ENCODE data around the gene EEF1A2.

Gene EEF1A2

DNA sequence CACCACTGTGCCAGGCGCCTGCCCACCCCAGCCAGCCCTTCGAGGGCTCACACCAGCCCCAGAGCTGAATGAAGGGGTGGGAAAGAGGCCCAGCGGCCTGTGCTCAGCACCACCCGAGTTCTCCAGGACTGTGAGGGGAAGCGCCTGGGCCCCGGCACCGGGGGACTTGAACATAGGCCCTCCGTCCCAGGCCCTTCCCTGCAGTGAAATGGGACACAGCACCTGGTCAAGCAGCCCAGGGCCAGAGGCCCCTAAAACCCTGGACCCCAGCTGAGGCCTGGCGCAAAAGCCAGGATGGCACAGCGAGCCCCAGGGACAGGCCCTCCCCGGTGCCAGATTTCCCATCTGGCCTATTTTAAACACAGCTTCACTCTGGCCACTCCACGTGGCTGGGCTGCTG is 30.5 kb downstream of the EEF1A2 start:
- DNase-seq (ENCODE audit: low read depth) = no peak

DNA sequence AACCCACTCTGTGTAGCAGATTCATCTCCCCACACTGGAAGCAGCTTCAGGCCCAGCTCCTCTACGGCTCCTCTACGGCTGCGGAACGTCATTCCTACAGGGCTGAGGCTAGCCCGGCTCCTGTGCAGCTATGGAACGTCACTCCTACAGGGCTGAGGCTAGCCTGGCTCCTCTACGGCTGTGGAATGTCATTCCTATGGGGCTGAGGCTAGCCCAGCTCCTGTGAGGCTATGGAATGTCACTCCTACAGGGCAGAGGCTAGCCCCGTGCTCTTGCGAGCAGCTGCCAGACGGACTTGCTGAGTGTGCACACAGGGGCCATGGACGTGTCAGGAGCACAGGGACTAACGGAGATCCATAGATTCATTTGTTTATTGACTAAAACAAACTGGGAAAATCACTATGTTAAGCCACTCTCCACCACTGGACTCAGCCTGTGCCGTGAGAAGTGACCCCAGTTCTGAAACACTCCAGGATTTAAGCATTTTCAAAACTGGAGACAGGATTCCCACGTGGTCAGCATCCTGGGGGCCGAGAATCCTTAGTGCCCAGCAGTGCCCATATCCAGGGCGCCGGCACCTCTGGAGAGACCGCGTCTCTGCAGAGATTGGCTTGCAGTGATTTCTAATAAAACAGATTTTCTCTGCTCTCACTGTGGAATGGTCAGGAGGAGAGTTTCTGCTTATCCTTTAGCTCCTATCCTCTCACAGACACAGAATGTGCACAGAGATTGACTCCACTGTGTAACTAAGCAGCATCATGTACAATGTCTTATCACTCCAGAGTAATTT is 31.4 kb downstream of the EEF1A2 start:
- DNase-seq (ENCODE audit: low read depth) = no peak

DNA sequence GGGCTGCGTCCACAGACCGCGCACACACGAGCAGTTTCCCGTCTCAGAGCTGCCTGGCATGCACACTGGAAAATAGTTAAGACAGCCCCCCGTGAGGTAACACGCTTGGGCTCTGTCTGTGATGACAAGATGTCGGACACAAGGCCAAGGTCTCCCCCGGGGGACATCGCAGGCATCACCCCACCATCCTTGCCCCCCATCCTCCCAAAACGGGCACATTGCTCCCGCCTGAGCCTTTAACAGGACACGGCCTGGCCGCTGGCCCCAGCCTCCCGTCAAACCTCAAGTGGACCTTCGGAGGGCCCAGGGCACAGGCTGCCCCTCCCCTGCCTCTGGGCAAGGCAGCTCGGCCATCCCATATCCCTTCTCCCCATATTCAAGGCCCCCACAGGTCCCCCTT is 32.0 kb downstream of the EEF1A2 start:
- DNase-seq (ENCODE audit: low read depth) = no peak

DNA sequence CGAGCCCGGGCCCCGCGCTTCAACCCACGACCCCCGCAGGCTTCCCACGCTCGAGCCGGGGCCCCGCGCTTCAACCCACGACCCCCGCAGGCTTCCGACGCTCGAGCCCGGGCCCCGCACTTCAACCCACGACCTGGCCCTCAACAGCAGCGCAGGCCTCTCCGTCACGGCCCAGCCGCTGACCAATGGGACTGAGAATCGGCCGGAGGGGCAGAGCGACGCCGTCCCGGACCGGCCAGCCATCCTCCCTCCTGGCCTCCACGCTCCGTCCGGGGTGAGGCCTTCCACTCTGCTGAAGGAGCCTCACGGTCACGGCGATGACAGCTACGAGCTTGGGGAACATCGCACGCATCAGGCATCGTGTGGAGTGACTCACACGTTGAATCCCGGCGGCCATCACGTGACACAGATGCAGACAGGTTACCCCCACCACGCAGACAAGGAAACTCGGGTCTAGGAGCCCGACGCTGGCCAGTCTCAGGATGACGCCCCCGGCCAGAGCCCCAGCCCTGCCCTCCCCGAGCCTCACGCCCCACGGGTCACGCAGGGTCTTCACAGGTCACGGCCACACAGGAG is 32.5 kb downstream of the EEF1A2 start:
- no peak for DNase-seq (ENCODE audit: low read depth)

DNA sequence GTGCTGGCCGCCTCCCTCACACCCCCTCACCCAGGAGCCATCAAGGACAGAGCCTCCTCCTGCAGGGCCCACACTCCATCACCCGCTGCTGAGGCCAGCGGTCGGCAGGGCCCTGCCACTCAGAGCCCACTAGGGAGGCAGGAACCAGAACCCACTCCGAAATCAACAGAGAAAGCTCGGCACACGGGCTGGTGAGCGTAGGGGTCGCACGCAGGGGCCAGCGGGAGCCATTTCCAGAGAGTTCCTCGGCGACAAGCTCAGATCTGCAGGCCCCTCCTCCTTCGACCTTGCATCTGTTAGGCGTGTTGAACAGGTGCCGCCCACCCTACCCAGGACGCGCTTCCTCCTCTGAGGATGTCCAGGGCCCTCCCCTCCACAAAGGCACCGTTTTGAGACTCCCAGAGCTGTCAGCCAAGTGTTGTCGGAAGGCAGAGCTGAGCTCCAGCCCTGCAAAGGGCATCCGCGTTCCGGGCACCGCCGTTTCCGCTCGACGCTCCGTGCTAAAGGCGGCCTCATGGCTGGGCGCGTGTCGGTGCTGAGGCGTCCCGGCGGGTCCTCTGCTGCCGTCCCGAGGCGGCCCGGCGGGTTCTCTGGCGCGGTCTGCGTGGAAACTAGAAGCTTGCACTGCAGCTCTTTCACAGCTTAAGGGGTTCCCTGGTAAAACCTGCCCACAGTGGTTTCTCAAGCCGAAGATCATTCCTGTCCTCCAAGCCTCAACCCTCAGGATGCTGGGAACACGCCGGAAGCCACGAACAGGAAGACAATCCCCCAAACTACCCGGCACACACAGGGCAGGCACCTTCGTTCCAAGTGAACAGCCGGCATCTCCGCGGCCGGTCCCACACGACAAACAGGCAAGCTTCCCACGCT is 33.3 kb downstream of the EEF1A2 start:
- DNase-seq (ENCODE audit: low read depth) = no peak

DNA sequence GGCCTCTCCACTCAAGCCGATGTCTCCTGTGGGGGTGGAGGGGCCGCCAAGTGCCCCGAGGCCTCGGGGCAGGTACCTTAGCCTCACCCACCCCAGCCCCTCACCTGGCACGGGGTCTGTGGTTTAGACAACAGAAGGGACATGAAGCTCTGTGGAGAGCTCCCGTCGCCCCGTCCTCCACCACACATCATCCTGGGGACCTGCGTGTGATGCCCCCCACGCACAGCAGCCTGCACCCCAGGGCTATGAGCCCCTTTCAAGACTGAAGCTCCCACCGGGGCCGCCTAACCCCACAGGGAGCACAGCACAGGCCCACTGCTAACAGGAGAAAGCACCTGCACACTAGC is 34.6 kb downstream of the EEF1A2 start:
- DNase-seq (ENCODE audit: low read depth) = no peak

DNA sequence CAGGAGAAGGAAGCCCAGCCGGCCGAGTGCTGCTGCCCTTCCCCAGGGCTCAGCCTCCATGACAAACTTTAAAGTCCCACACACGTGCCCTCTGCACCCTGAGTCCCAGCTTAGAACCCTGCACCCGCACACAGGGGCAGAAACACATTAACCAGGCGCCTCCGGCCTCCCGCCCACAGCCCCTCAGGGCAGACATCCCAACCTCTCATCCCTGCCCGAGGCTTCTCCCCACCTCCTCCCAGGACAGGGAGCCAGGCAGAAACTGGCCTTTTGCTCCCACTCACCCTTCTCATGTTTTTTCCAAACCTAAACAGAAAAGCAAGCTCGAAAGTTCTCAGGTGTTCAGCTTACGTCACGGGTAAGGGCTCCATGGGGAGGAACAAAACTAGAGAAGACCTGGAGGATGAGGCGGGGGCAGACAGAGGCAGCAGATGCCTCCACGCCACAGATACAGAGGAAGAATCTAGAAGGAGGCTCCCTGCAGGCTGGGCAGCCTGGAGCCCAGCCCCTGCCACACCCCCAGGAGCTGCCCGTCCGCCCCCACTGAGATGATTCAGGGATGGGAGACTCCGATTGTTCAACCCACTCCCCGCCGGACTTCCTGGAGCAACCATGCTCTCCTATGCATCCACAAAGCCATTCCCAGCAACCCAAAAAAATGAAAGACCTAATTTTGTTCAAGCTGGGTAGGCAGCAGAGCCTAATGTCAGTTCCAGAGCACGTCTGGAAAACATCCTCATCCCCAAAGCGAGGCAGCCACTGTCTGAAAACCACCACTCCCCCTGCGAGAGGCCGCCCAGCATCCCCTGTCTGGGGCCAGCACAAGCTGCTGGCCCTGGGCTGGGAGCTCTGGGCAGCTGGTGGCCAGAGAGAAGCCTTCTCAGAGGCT is 35.2 kb downstream of the EEF1A2 start:
- no peak for DNase-seq (ENCODE audit: low read depth)

DNA sequence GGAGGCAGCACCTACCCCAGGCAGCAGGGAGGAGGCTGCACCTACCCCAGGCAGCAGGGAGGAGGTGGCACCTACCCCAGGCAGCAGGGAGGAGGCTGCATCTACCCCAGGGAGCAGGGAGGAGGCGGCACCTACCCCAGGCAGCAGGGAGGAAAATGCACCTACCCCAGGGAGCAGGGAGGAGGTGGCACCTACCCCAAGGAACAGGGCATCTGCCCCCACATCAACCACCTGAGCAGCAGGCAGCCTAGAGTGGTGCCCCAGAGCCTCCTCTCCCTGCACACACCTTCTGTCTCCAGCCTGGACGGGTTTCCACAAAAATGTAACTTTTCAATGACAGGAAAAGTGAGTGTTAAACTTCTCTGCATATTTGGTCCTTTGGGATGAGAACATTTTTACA is 36.6 kb downstream of the EEF1A2 start:
- no peak for DNase-seq (ENCODE audit: low read depth)

DNA sequence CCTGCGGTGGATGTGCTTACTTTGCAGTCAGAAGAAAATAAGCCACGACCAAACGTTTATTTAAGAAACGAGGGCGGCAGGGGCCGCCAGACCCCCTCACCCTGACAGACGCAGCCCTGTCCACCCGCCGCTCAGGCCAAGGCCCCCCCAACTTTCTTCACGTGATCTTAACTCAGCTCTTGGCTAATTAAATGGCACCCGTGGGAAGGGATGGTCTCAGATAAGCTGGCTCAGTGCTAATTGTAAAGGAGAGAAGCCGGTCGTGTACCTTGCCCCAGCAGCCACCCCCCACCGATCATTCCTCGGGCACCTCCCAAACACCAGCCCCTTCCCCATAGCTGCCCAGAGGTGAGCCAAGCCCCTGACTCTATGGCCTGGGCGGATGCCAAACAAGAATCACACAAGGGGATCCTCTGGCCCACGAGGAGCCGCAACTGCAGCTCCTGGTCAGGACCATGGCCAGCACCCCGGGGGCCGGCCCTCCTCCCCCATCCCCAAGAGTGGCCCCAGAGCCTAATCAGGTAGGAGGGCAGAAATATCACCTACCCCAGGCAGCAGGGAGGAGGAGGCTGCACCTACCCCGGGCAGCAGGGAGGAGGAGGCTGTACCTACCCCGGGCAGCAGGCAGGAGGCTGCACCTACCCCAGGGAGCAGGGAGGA is 37.6 kb downstream of the EEF1A2 start:
- DNase-seq (ENCODE audit: low read depth) = no peak

DNA sequence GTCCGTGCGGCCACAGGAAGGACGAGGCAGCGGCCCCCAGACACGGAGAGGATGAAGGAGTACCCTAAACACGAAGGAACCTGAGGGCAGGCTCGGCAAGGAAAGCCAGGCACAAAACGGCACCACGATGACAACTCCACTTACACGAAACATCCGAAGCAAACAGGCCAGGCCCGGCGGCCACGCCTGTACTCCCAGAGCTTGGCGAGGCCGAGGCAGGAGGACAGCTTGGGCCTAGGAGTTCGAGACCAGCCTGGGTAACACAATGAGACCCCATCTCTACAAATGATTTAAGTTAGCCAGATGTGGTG is 39.9 kb downstream of the EEF1A2 start:
- DNase-seq (ENCODE audit: low read depth) = no peak

DNA sequence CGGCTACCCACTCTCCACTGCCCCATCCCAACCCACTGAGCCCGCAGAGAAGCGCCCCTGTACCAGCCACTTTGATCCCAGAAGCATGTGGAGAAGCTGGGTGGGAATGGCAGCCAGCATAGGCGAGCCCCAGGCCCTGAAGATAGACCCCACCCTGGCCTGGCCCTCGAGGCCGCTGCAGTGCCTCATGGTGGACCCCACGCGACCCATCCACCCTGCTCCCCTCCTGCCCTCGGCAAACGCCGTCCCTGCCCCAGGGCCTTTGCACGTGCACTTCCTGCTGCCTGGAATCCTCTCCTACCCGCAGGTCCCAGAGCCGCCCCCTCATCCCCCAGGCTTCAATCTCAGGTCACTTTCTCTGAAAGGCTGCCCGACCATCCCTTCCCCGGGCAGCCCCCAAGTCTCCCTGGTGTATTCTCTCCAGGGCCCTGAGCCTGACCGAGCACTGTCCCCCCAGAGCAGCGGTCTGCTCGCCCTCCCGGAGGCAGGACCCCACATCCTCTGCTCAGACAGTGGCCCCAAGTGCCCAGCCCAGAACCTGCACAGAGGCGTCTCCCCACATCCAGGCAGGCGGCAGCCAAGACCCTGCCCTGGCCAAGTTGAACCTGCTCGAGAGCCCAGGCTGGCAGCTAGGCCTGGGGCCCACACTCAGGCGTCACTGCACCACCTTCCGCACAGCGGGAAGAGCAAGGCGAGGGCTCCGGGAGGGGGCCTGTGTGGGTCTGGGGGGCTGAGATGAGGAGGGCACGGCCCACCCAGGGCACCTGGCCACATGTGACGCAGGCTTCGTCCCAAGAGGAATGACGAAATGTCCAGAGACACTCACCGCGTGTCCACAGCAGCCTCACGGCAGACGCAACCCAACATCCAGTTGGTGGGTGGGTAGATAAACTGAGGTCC is 40.5 kb downstream of the EEF1A2 start:
- DNase-seq (ENCODE audit: low read depth) = no peak

DNA sequence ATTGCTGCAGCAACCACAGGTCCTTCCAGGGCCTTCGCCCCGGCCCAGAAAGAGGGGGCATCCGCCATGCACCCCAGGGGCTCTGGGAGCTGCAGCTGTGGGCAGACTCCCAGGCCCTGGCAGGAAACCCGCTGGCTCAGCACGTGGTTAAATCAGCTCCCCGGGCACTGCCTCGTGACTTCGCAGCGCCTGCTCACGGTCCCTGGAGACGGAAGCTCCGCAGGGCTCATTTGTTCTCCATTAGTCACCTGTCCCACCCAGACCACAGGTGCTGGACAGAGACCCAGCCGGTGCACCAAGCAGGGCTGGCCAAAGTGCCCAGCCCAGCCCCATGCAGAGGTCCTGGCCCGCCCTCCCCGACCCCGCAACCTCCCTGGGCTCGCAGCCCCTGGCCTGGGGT is 41.1 kb downstream of the EEF1A2 start:
- no peak for DNase-seq (ENCODE audit: low read depth)

DNA sequence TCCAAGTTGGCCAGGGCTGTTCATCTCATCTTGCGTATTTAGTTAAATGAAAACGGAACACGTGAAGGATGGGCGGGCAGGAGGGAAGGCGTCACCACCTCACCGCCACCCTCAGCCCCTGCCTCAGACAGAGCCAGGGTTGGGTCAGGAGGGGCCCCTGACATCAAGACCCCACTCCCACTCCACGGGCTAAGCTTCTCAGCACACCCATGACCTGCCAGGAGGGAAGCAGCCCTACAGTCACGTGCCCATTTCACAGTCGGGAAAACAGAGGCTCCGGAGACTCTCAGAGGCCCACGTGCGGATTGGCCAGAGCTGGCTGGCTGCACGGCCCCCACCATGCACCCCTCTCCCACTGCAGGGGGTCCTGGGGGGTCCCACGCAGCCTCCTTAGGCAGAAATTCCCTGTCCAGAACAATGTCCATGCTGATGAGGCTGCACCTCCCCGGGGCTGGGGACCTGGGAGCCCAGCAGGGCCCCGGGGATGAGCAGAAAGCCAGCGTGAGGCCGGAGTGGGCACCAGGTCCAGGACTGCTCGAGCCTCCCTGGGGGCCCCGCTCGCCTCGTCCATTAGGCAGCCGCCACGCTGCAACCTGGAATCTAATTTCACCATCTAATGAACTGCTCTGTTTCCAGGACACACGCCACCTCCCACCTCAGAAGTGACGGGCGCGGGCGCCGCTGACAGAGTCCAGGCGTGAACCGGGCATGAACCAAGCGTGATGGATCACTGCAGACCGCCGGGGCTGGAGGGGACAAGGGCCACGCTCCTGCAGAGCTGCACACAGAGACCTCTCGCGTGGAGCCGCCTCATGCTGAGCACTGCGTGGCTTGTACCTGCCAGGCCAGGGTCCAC is 42.2 kb downstream of the EEF1A2 start:
- no peak for DNase-seq (ENCODE audit: low read depth)

DNA sequence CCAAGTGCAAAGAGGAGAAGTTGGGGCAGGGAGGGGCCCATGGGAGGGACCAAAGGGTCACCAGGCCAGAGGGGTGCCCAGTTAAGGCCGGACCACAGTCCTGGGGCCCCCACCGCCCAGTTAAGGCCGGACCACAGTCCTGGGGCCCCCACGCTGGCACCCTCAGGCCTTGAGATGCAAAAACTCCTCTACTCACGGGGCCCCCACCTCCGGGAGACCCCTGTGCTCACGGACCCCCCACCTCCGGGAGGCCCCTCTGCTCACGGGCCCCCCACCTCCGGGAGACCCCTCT is 43.4 kb downstream of the EEF1A2 start:
- no peak for DNase-seq (ENCODE audit: low read depth)

DNA sequence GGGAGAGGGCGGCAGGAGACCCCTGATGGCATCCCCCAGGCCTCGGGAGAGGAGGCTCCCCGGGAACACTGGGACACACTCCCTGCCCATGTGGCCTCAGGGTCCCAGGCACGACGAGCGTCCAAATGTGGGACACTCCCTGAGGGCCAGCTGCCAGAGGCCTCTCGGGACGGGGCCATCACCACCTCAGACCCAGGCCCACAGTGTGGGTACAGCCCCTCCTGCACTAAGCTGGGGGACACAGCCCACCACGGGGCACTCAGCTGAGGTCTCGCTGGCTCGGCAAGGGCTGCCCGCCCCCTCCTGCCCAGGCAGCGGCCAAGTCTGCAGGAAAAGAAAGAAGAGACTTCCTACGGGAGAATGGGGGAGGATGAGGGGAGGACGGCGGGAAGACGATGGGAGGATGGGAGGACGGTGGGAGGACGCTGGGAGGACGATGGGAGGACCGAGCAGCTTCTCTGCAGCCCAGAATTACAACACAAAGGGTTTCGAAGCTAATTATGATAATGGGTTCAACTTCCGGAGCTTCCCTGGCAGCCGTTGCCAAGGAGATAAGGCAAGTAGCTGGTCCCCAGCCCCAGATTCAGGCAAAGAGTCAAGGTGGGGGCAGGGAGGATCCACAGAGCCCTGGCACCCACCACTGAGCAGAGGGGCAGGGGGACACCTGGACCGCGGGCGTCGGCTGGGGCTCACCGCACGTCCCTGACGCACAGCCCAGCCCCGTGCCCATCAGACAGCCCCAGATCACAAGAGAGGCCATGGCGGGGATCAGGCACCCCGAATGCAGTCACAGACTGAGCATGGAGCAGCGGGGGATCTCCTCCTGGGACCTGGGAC is 43.9 kb downstream of the EEF1A2 start:
- DNase-seq (ENCODE audit: low read depth) = no peak

DNA sequence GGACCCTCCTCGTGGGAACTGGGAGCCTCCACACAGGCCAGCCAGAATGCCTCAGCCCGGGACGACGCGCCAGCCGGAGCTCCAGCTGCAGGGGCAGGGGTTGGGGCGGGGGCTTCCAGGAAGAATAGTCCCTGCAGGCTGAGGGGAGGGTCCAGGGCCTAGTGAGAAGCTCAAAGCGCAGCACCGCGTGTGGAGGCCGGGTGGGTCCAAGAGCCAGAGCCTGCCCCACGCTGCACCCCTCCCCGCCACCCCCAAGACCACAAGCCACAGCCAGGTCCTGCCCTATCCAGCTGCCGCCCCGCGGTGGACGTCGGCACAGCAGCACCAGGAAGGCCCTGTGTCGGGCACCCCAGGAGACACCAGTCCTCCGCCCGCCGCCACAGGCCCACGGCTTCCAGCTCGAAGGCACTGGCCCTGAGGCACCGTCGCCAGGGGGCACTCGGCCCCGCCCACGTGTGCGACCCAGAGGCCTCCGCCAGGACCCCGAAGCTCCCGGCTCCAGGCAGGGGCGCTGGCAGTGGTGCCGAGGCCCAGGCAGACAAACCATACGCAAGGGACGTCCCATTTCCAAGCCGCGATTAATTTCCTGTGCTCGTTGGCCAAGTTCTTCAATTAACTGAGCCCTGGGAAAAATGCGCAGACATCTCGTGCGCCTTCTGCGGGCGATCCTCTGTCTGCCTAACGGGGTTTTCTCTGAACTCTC is 45.9 kb downstream of the EEF1A2 start:
- no peak for DNase-seq (ENCODE audit: low read depth)

DNA sequence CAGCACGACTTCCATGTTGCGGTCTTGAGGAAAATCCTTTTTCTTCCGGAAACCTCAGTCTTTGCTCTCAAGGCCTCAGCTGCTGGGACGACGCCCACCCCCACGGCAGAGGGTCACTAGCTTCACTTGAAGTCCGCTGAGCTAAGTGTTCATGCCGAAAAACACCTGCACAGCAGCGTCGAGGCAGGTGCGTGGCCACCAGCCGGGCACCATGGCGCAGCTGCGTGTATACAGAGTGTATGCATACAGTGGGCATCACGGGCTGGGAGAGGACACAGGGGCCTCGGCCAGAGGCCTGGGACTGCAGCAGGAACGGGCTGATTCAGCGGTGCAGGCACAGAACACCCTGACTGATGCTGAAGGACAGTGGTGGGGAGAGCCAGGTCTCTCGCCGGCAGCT is 46.5 kb downstream of the EEF1A2 start:
- DNase-seq (ENCODE audit: low read depth) = no peak

DNA sequence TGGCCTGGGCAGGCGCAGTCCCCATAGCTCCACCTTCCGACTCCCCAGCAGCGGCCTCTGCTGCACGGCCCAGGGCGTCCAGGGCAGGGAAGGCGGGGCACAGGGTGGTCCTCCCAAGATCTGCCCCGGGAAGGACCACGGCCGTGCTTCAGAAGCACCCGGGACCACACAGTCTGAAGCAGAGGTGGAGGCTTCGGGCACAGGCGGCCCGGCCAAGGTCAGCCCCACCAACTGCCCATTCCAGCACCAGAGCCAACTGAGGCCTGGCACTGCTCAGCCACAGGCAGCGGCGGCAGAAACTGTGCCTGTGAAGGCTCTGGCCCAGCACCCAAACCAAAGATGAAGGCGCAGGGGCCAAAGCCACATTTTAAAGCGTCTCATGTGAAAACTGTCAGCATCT is 47.1 kb downstream of the EEF1A2 start:
- no peak for DNase-seq (ENCODE audit: low read depth)
